ENCODE results near the gene TAF1.
"Not testable (repeated sequence)": the region's sequence is repeated elsewhere in the genome, so short reads cannot be mapped to it uniquely, and the experiment has no call there.

TAF1 gene

DNA sequence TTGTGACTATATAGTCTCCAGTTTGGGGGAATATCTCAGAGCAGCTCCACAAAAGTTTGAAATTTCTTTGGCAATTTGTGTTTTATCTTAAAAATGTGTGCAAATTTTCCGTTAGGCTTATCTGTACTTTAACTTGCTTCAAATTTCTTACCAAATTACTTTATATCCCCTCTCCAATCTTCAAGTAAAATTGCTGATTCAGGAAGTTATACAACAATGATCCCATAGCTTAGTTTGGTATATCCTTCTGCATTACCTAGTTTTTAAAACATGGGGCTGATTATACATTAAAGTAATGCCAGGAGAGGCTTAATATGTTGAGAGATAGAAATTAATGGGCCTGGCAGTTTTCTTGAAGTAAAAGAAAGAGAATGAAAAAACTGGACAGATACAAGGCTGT lies 66.6 kb downstream of the TAF1 start:
- DNase-seq = no peak

DNA sequence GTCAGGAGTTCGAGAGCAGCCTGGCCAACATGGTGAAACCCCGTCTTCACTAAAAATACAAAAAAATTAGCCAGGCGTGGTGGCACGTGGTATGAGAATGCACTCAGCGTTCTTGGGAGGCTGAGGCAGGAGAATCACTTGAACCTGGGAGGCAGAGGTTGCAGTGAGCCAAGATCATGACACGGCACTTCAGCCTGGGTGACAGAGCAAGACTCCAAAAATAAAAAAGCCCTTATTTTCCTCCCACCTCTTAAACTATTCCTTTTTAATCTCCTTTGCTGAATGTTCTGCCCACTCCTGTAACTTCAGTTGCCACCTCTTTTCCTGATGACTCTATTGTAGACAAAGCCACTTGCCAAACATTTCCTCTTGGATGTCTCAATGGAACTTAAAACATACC lies 72.6 kb downstream of the TAF1 start:
- DNase-seq = no peak

- DNase-seq = peak; percentile 1
Measured at GRCh38 chrX:71439420-71439819, 73.3 kb downstream of the TAF1 start.

GRCh38 chrX:71439896-71440295 lies 73.7 kb downstream of the TAF1 start:
- no peak for DNase-seq

DNA sequence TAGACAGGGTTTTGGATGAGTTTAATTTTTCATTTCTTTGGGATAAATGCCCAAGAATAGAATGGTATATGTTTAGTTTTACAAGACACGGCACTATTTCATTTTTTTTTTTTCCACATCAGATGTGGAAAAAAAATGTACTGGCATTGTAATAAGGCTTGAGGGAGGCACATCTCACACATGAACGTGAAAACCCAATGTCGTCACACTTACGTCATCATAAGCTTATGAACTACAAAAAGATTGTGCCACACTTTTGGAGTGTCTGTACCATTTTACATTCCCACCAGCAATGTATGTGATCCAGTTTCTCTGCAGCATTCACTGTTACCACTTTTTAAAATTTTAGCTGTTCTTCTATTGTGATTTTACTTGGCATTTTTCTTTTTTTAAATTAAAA lies 74.2 kb downstream of the TAF1 start:
- no peak for DNase-seq

DNA sequence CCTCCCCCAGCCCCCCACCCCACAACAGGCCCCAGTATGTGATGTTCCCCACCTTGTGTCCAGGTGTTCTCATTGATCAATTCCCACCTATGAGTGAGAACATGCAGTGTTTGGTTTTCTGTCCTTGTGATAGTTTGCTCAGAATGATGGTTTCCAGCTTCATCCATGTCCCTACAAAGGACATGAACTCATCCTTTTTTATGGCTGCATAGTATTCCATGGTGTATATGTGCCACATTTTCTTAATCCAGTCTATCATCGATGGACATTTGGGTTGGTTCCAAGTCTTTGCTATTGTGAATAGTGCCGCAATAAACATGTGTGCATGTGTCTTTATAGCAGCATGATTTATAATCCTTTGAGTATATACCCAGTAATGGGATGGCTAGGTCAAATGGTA lies 75.7 kb downstream of the TAF1 start:
- DNase-seq = not testable (repeated sequence)

DNA sequence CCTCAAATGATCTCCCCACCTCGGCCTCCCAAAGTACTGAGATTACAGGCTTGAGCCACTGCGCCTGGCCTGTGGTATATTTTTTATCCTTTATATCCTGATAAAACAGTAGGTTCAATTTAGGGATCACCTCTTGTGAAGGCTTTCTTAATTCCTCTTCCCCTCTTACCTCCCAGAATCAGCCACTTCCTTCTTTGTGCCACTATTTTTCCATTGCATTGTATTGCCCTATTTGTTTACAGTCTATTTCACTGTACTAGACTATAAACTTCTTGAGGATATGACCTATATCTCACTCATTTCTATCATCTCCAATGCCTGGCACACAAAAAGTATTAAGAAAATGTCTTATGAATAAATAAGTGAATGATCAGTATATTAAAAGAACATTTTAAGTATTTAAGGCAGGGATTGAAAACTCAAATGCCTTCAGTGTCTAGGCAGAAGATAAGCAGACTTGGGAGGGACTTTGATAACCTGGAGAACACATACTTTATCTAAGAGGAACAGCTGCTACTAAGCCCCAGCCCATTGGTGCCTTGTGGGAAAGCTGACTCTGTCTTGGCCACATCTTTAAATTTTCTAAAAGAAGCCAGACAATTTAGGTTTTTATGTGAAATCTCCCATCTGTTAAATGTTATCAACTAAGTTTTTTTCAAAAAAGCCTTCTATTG lies 84.4 kb downstream of the TAF1 start:
- no peak for DNase-seq

DNA sequence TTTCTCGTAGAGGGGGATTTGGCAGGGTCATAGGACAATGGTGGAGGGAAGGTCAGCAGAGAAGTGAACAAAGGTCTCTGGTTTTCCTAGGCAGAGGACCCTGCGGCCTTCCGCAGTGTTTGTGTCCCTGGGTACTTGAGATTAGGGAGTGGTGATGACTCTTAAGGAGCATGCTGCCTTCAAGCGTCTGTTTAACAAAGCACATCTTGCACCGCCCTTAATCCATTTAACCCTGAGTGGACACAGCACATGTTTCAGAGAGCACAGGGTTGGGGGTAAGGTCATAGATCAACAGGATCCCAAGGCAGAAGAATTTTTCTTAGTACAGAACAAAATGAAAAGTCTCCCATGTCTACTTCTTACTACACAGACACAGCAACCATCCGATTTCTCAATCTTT lies 85.4 kb downstream of the TAF1 start:
- not testable (repeated sequence) for DNase-seq

- DNase-seq = no peak
Measured at GRCh38 chrX:71453056-71453455, 86.9 kb downstream of the TAF1 start.

- DNase-seq = no peak
Measured at GRCh38 chrX:71454222-71454621, 88.1 kb downstream of the TAF1 start.

- DNase-seq = no peak
Measured at GRCh38 chrX:71458866-71459265, 92.7 kb downstream of the TAF1 start.

DNA sequence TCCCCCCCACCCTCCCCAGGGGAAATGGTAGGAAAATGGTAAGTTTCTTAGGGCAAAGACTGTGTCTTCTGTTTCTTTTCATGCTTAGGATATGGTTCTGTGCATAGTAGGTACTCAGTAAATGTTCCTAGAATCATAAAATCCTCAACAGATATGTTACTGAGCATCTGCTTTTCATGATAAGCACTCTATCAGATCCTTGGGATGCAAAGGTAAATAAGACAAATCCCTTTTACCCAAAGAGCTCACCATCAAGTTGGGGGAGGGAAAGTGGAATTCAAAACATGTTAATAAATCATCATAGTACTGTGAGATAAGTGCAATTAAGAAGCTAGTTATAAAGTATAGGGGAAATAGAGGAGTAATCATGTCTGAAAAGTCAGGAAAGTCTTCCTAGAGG lies 98.8 kb downstream of the TAF1 start:
- no peak for DNase-seq

DNA sequence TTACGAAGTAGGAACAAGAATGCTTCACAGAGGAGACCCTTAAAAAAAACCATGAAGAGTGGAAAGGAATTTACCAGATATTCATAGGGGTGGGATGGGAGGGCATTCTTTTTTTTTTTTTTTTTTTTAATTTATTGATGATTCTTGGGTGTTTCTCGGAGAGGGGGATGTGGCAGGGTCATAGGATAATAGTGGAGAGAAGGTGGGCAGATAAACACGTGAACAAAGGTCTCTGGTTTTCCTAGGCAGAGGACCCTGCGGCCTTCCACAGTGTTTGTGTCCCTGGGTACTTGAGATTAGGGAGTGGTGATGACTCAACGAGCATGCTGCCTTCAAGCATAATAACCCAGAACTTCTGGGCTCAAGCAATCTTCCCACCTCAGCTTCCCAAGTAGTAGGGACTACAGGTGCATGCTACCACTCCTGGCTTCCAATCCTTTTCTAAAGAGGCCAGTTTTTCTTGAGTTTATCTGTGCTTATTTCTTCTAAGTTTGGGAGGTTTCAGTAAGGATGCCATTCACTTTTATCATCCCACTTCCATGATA lies 100.9 kb downstream of the TAF1 start:
- DNase-seq = no peak

- DNase-seq = no peak
Measured at GRCh38 chrX:71475785-71476540, 109.8 kb downstream of the TAF1 start.

GRCh38 chrX:71482228-71482958 lies 116.2 kb downstream of the TAF1 start:
- no peak for DNase-seq

- no peak for DNase-seq
Measured at GRCh38 chrX:71487814-71488213, 121.7 kb downstream of the TAF1 start.

- DNase-seq = no peak
Measured at GRCh38 chrX:71489540-71489939, 123.4 kb downstream of the TAF1 start.

DNA sequence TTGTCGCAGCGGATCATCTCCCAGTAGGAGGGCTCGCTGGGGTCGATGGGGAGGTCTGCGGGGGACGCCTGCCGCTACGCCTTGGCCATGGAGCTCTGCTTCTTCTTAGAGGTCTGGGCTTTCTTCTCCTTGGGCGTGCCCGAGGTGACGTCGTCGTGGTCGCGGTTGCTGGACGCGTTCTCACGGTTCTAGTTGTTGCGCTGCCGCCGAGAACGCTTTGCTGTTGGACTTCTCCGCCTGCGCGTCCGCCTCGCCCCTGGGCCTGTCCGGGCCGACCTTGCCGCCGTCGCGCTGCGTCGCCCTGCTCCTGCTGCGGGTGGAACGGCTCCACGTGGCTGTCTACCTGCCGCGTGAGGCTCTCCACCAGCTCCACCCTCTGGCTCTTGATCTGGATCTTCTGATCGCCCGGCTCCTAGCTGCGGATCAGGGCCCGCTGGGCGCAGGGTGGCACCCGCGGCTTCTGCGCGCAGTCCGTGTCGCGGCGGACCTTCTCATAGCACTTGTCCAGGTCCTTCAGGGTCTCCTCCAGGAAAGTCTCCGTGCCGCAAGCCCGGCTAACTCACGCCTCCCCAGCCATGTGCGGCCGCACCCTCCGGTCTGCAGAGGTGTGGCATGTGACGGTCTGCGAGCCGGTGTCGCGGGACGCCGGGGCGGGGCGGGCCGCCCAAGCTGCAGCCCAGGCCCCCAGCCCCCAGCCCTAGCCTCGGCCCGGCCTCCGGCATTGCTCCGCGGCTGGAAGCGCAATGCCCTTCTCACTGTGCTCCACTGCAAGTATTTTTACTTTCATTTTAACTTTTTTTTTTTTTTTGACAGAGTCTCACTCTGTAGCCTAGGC lies 126.3 kb downstream of the TAF1 start:
- peak; percentile 7 for DNase-seq

- DNase-seq = no peak
Measured at GRCh38 chrX:71493111-71493613, 127.0 kb downstream of the TAF1 start.

- not testable (repeated sequence) for DNase-seq
Measured at GRCh38 chrX:71495979-71496378, 129.8 kb downstream of the TAF1 start.

GRCh38 chrX:71496476-71496875 lies 130.3 kb downstream of the TAF1 start:
- DNase-seq = no peak

- DNase-seq = not testable (repeated sequence)
Measured at GRCh38 chrX:71502080-71502479, 135.9 kb downstream of the TAF1 start.

DNA sequence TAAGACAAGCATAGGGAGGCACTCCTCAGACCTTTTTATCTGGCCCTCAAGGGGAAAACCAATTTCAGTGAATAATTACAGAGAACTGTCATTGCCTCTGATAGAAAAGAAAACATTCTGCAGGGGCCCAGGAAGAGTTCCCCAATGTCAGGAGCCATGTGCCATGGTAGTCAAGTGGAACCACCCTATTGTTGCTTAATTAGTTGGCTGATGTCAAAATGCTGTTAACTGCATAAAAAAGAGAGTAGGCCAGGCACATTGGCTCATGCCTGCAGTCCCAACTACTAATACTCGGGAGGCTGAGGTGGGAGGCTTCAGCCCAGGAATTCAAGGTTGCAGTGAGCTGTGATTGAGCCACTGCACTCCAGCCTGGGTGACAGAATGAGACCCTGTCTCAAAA lies 138.2 kb downstream of the TAF1 start:
- no peak for DNase-seq
